Esophagus muscularis mucosa (tissue), 4 donors: ENCODE data around the gene GSG1L. TPM values are rescaled to one million over a fixed set of nuclear protein-coding genes. Genes with fewer than 3 reads are reported as not detected.

Experiments
- DNase-seq: peaks from one replicate; pipeline ENCODE4 v3.0.0-alpha.2; 2017; ENCODE audit errors: extremely low spot score
- H3K27ac ChIP-seq, 4 donors: fragments of 200-600 bp; sonication (generic); replicated peaks in 1 of 4; 1 replicate in 3 of 4; 2 replicates in 1 of 4; pipeline ENCODE4 v1.5.1; 2016 to 2019; ENCODE audit warnings: mild to moderate bottlenecking in 1 of 4
- H3K27me3 ChIP-seq, 4 donors: fragments of 200-600 bp; sonication (generic); one replicate each; pipeline versions ENCODE4 v1.5.1 to v1.6.0; 2016 to 2019
- H3K36me3 ChIP-seq, 4 donors: fragments of 200-600 bp; sonication (generic); one replicate each; pipeline ENCODE4 v1.5.1; 2016 to 2019
- H3K4me1 ChIP-seq, 4 donors: fragments of 200-600 bp; sonication (generic); one replicate each; pipeline ENCODE4 v1.5.1; 2016 to 2019
- H3K4me3 ChIP-seq, 4 donors: fragments of 200-600 bp; sonication (generic); 1 replicate in 2 of 4; 2 replicates in 2 of 4; pipeline ENCODE4 v1.5.1; 2016 to 2019; ENCODE audit warnings: mild to moderate bottlenecking in 4 of 4, moderate library complexity in 1 of 4
- H3K9me3 ChIP-seq, 4 donors: fragments of 200-600 bp; sonication (generic); 1 replicate in 3 of 4; 2 replicates in 1 of 4; pipeline ENCODE4 v1.5.1; 2016 to 2019
- CTCF ChIP-seq, 3 experiments: fragments of 200-600 bp in 2 of 3; fragments of 450-650 bp in 1 of 3; sonication (generic) in 2 of 3; IDR thresholded peaks; one replicate each; pipeline ENCODE4 v1.5.1; 2017 to 2019; ENCODE audit warnings: antibody characterized with exemption in 3 of 3, mild to moderate bottlenecking in 2 of 3, moderate library complexity in 1 of 3
- EP300 ChIP-seq: sonication (generic); formaldehyde crosslinking; IDR thresholded peaks from one replicate; pipeline ENCODE4 v1.6.1; 2017; ENCODE audit warnings: antibody characterized with exemption
- POLR2A ChIP-seq: fragments of 450-650 bp; IDR thresholded peaks from one replicate; pipeline ENCODE4 v1.6.1; 2017; ENCODE audit warnings: antibody characterized with exemption, moderate library complexity, mild to moderate bottlenecking, low read depth
- POLR2AphosphoS5 ChIP-seq, 2 donors: sonication (generic); formaldehyde crosslinking; IDR thresholded peaks; one replicate each; pipeline ENCODE4 v1.6.1; 2017; ENCODE audit warnings: antibody characterized with exemption in 2 of 2
- WGBS: methylation state at CpG from one replicate; pipeline ENCODE4 v1.1.5; 2018; 5-methylcytosine and 5-hydroxymethylcytosine counted together
- intact Hi-C: fragments of 100-400 bp; cut with DNase I; formaldehyde crosslinking; loops from one replicate; pipeline ENCODE4 v1.15.1; 2023
- total RNA-seq, 4 donors: library from RNA; depleted of rRNA; stranded (reverse); fragments of >200 nt; gene quantifications; one replicate each; pipeline versions ENCODE4 v1.1.0 to v1.2.1, GENCODE V29; 2016

GSG1L gene
- total RNA-seq, 4 donors from 2014 or later = 0.19 to 0.83 TPM; not detected in 2

GRCh38 chr16:28057949-28058348 lies 5.6 kb downstream of the GSG1L start:
- Histone ChIP-seq H3K9me3 (no peaks in the 10 kb centered on the region), H3K27ac (no peak overlapping the region), H3K4me1 (peaks cover 0 to 9% (median 8%) of the 10 kb centered on the region in 4 donors), H3K36me3 (no peaks in the 10 kb centered on the region), H3K4me3 (no peak overlapping the region), H3K27me3 (peaks cover 0 to 86% (median 17%) of the 10 kb centered on the region in 4 donors)
- no peak for TF ChIP-seq EP300
- no peak for TF ChIP-seq POLR2AphosphoS5 (IDR thresholded peaks at IDR 0.05)
- TF ChIP-seq CTCF (IDR thresholded peaks at IDR 0.05) = no peak
- no peak for TF ChIP-seq POLR2A
- intact Hi-C loops = no loop called here
- DNase-seq = no peak
- 77% methylated on average over 8 of the region's 8 CpGs for WGBS

DNA sequence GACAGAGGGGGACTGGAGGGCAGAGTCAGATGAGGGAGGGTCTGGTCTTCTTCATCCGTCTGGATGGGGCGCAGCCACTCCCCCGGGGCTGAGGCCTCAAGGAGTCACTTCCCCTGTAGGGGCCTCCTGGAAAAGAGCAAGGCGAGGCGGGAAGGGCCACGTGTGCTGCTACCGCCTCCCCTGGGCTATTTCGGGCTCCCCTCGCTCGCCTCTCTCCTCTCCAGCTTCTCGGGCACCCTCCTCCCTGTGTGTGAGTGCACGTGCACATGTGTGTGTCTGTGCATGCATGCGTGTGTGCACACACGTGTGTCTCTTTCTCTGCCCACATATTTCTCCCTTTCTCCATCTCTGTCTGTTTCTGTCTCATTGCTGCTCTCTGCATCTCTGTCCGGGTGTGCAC lies 10.1 kb downstream of the GSG1L start:
- 34% methylated on average over 15 of the region's 15 CpGs for WGBS
- TF ChIP-seq EP300 (no peak), POLR2AphosphoS5 (IDR thresholded peaks at IDR 0.05) (no peak), POLR2A (no peak), CTCF (IDR thresholded peaks at IDR 0.05) (no peak)
- no peak for DNase-seq
- H3K4me3 ChIP-seq = no peak overlapping the region
- H3K4me1 ChIP-seq = no peaks in the 10 kb centered on the region
- H3K9me3 ChIP-seq = peaks cover 0 to 14% (median 3%) of the 10 kb centered on the region in 4 donors
- H3K27ac ChIP-seq = no peak overlapping the region
- H3K27me3 ChIP-seq = peaks cover 0 to 59% (median 0%) of the 10 kb centered on the region in 4 donors
- H3K36me3 ChIP-seq = no peaks in the 10 kb centered on the region
- intact Hi-C loops = no loop called here

DNA sequence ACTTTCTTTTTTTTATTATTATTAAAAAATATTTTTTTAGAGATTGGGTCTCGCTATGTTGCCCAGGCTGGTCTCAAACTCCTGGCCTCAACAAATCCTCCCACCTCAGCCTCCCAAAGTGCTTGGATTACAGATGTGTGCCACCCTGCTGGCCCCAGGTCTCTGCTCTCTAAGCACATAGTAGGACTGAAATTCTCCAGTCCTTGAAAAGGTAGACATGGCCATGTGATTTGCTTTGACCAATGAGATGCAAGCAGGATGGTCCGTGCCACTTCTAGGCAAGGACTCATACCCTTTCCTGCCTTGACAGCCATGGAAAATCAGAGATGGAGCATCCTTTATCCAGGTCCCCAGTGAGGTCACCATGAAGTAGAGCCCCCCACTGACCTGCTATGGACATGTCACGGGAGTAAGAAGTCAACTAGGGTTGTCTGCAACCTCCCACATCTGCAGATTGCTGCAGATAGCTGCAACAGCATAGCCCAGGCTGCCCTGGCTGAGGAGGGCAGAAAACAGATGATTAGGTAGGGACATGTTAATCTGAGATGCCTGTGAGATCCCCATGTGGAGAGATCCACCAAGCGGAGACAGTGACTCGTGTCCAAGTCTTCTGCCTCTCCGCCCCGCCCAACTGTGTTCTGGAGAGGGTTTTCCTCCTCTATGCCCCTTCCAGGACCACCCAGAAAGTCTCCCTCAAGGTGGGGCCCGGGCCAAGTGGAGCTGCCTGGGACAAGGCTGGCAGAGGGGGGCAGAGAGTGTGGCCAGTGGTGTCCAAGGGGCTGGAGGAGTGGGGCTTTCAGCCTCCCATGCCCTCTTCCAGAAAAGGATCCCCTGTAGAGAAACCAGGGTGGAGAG lies 11.0 kb downstream of the GSG1L start:
- intact Hi-C loops = no loop called here
- H3K9me3 ChIP-seq = peaks cover 0 to 20% (median 6%) of the 10 kb centered on the region in 4 donors
- H3K27ac ChIP-seq = no peak overlapping the region
- H3K4me1 ChIP-seq = no peaks in the 10 kb centered on the region
- H3K36me3 ChIP-seq = no peaks in the 10 kb centered on the region
- H3K27me3 ChIP-seq = peaks cover 0 to 49% (median 0%) of the 10 kb centered on the region in 4 donors
- H3K4me3 ChIP-seq = no peak overlapping the region
- DNase-seq = no peak
- TF ChIP-seq EP300 (no peak), CTCF (IDR thresholded peaks at IDR 0.05) (no peak), POLR2A (no peak), POLR2AphosphoS5 (IDR thresholded peaks at IDR 0.05) (no peak)
- 80% methylated on average over 6 of the region's 8 CpGs for WGBS

DNA sequence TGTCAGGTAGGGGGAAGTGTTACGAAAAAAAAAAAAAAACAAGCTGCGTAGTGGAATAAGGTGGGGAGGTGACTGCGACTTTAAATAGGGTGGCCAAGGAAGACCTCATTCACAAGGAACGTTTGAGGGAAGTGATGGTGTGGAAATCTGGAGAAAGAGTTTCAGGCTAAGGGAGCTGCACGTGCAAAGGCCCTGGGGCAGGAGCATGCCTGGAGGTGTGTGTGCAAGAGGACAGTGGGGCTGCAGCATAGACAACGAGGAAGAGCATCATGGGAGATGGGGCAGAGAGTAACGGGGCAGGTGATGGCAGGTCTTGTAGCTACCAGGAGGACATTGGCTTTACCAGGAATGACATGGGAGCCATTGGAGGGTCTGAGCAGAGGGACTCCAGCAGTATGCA lies 12.0 kb downstream of the GSG1L start:
- no peak overlapping the region for H3K27ac ChIP-seq
- DNase-seq = no peak
- H3K4me1 ChIP-seq = no peaks in the 10 kb centered on the region
- peaks cover 0 to 41% (median 0%) of the 10 kb centered on the region in 4 donors for H3K27me3 ChIP-seq
- WGBS = 77% methylated on average over 7 of the region's 7 CpGs
- intact Hi-C loops = no loop called here
- no peak overlapping the region for H3K4me3 ChIP-seq
- peaks cover 0 to 20% (median 6%) of the 10 kb centered on the region in 4 donors for H3K9me3 ChIP-seq
- TF ChIP-seq POLR2AphosphoS5 (IDR thresholded peaks at IDR 0.05) (no peak), EP300 (no peak), POLR2A (no peak), CTCF (IDR thresholded peaks at IDR 0.05) (no peak)
- no peaks in the 10 kb centered on the region for H3K36me3 ChIP-seq
